ENCODE data around the gene EXOC6B.

GRCh38 chr2:72395096-72395495 lies 430.7 kb downstream of the EXOC6B start:
- TF ChIP-seq HIC1 (tag by site-specific recombination; IDR thresholded peaks at IDR 0.05) = no peak
- TF ChIP-seq ZNF624 (tag by site-specific recombination; IDR thresholded peaks at IDR 0.05) = no peak
- TF ChIP-seq ZNF830 (tag by site-specific recombination; IDR thresholded peaks at IDR 0.05; ENCODE audit: low read depth) = no peak
- TF ChIP-seq REST (tag by site-specific recombination; IDR thresholded peaks at IDR 0.05) = no peak
- TF ChIP-seq CTCF (tag by site-specific recombination; IDR thresholded peaks at IDR 0.05) = no peak
- no peak for TF ChIP-seq PRDM1 (tag by site-specific recombination; IDR thresholded peaks at IDR 0.05)
- TF ChIP-seq ZNF704 (tag by site-specific recombination; IDR thresholded peaks at IDR 0.05) = no peak
- TF ChIP-seq ZFP69B (tag by site-specific recombination; IDR thresholded peaks at IDR 0.05) = no peak
- TF ChIP-seq SP2 (tag by site-specific recombination; IDR thresholded peaks at IDR 0.05) = no peak
- TF ChIP-seq YY1 (tag by site-specific recombination; IDR thresholded peaks at IDR 0.05) = no peak
